ENCODE data around the gene CBLC. TPM values are rescaled to one million over a fixed set of nuclear protein-coding genes. Genes with fewer than 3 reads are reported as not detected.
"Not testable (repeated sequence)": the region's sequence is repeated elsewhere in the genome, so short reads cannot be mapped to it uniquely, and the experiment has no call there.

Gene CBLC
- total RNA-seq, 1 experiment from 2014 or later: 42.3 TPM

- Mint-ChIP-seq H3K27ac (ENCODE audit: unreplicated experiment) (peak overlapping the region; percentile 91), H3K36me3 (ENCODE audit: insufficient read depth, unreplicated experiment) (peaks cover 18% of the 10 kb centered on the region), H3K9me3 (ENCODE audit: unreplicated experiment) (no peaks in the 10 kb centered on the region), H3K4me3 (ENCODE audit: unreplicated experiment) (peak overlapping the region; percentile 73), H3K4me1 (ENCODE audit: low read depth, unreplicated experiment) (peaks cover 5% of the 10 kb centered on the region), H3K27me3 (ENCODE audit: insufficient read depth, unreplicated experiment) (no peaks in the 10 kb centered on the region)
- intact Hi-C loops (cut with micrococcal nuclease; ENCODE audit: unreplicated experiment): loop anchor here (2.0 kb wide), 2 partner anchors 33 to 69 kb away; partner anchors contain the start of gene BCAM
- Histone ChIP-seq H3K4me1 (peaks cover 15% of the 10 kb centered on the region), H3K36me3 (ENCODE audit: control insufficient read depth, insufficient read depth, low read length) (no peaks in the 10 kb centered on the region), H3K4me3 (ENCODE audit: low read depth, low read length) (no peak overlapping the region), H3K9me3 (no peaks in the 10 kb centered on the region), H3K27me3 (replicated peaks; ENCODE audit: control insufficient read depth, insufficient read depth, low read length) (no peaks in the 10 kb centered on the region)
- BruUV-seq (replicated peaks): no TSS peak
- TF ChIP-seq, protein P1, sequence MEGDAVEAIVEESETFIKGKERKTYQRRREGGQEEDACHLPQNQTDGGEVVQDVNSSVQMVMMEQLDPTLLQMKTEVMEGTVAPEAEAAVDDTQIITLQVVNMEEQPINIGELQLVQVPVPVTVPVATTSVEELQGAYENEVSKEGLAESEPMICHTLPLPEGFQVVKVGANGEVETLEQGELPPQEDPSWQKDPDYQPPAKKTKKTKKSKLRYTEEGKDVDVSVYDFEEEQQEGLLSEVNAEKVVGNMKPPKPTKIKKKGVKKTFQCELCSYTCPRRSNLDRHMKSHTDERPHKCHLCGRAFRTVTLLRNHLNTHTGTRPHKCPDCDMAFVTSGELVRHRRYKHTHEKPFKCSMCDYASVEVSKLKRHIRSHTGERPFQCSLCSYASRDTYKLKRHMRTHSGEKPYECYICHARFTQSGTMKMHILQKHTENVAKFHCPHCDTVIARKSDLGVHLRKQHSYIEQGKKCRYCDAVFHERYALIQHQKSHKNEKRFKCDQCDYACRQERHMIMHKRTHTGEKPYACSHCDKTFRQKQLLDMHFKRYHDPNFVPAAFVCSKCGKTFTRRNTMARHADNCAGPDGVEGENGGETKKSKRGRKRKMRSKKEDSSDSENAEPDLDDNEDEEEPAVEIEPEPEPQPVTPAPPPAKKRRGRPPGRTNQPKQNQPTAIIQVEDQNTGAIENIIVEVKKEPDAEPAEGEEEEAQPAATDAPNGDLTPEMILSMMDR (IDR thresholded peaks at IDR 0.05; ENCODE audit: insufficient read depth in 1 of 2, low read depth in 1 of 2, low read length in 1 of 2, severe bottlenecking in 1 of 2, unreplicated experiment in 1 of 2): no peak
- CTCF ChIA-PET: interaction anchor here (0.6 to 1.0 kb wide), 2 partner anchors 32 to 50 kb away, joined by 3 to 7 read pairs; no protein-coding TSS in a partner anchor
- DNase-seq: no peak
- POLR2A ChIA-PET: no interaction called here
Measured at GRCh38 chr19:44775676-44776240, 1.9 kb upstream of the CBLC start.

DNA sequence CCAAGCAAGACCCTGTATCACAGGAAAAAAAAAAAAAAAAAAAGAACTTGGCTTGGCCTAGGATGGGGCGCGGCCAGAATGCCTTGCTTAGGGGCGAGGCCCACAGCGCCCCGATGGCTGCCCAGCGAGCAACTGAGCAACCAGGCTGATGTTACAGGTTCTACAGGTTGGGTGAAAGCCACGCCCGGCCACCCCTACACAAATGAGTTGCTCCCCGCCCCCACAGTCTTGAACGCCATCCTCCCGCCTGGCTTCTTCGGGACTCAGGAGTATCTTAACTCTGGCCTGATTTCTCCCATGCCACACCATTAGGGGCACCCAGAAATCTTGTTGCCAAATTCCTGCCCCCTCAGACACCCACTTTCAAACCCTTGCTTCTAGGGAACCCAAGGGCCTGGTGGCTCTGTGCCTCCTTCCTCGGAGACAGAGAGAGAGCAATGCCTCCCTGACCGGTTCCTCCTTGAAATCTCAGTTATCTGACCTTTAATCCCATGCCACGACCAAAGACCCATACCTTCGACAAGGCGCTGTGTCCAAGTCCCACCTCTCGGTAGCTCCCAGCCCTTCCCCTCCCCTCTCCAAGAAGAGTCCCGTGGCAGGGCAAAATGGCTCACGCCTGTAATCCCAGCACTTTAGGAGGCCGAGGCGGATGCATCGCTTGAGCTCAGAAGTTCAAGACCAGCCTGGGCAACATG lies 1.1 kb upstream of the CBLC start:
- H3K4me1 Mint-ChIP-seq (ENCODE audit: low read depth, unreplicated experiment): peaks cover 5% of the 10 kb centered on the region
- H3K4me1 ChIP-seq: peaks cover 15% of the 10 kb centered on the region
- TF ChIP-seq, protein P1 (IDR thresholded peaks at IDR 0.05; ENCODE audit: insufficient read depth in 1 of 2, low read depth in 1 of 2, low read length in 1 of 2, severe bottlenecking in 1 of 2, unreplicated experiment in 1 of 2): no peak
- H3K4me3 ChIP-seq (ENCODE audit: low read depth, low read length): peak overlapping the region; percentile 10
- no peaks in the 10 kb centered on the region for H3K27me3 ChIP-seq (replicated peaks; ENCODE audit: control insufficient read depth, insufficient read depth, low read length)
- intact Hi-C loops (cut with micrococcal nuclease; ENCODE audit: unreplicated experiment): loop anchor here (2.0 kb wide), 2 partner anchors 32 to 68 kb away; partner anchors contain the start of gene BCAM
- no peaks in the 10 kb centered on the region for H3K36me3 ChIP-seq (ENCODE audit: control insufficient read depth, insufficient read depth, low read length)
- no peaks in the 10 kb centered on the region for H3K9me3 Mint-ChIP-seq (ENCODE audit: unreplicated experiment)
- no peaks in the 10 kb centered on the region for H3K27me3 Mint-ChIP-seq (ENCODE audit: insufficient read depth, unreplicated experiment)
- DNase-seq: peak; percentile 78 to 94
- H3K27ac Mint-ChIP-seq (ENCODE audit: unreplicated experiment): peak overlapping the region; percentile 91
- no peaks in the 10 kb centered on the region for H3K9me3 ChIP-seq
- peak overlapping the region; percentile 73 for H3K4me3 Mint-ChIP-seq (ENCODE audit: unreplicated experiment)
- H3K36me3 Mint-ChIP-seq (ENCODE audit: insufficient read depth, unreplicated experiment): peaks cover 18% of the 10 kb centered on the region
- ChIA-PET POLR2A (interaction anchor here (0.5 to 0.6 kb wide), 2 partner anchors 69 to 82 kb away, joined by 3 to 7 read pairs; no protein-coding TSS in a partner anchor), CTCF (interaction anchor here (0.6 to 2.5 kb wide), 4 partner anchors 31 to 206 kb away, joined by 3 to 15 read pairs (median 4); partner anchors contain the start of gene NECTIN2)
- BruUV-seq (replicated peaks): no TSS peak

GRCh38 chr19:44779150-44779549 lies 1.5 kb downstream of the CBLC start:
- intact Hi-C loops (cut with micrococcal nuclease; ENCODE audit: unreplicated experiment): no loop called here

DNA sequence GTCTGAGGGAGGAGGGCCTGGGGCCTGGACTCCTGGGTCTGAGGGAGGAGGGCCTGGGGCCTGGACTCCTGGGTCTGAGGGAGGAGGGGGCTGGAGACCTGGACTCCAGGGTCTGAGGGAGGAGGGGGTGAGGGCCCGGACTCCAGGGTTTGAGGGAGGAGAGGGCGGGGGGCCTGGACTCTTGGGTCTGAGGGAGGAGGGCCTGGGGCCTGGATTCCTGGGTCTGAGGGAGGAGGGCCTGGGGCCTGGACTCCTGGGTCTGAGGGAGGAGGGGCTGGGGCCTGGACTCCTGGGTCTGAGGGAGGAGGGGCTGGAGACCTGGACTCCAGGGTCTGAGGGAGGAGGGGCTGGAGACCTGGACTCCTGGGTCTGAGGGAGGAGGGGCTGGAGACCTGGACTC lies 4.0 kb downstream of the CBLC start:
- H3K4me1 ChIP-seq; H3K27me3 ChIP-seq (replicated peaks; ENCODE audit: control insufficient read depth, insufficient read depth, low read length); H3K36me3 ChIP-seq (ENCODE audit: control insufficient read depth, insufficient read depth, low read length); H3K4me3 ChIP-seq (ENCODE audit: low read depth, low read length); intact Hi-C loops (cut with micrococcal nuclease; ENCODE audit: unreplicated experiment); BruUV-seq (replicated peaks); H3K9me3 Mint-ChIP-seq (ENCODE audit: unreplicated experiment); H3K27me3 Mint-ChIP-seq (ENCODE audit: insufficient read depth, unreplicated experiment); H3K4me3 Mint-ChIP-seq (ENCODE audit: unreplicated experiment); H3K9me3 ChIP-seq; POLR2A ChIA-PET; H3K27ac Mint-ChIP-seq (ENCODE audit: unreplicated experiment); DNase-seq: not testable (repeated sequence)
- CTCF ChIA-PET: interaction anchor here (0.6 to 1.8 kb wide), 3 partner anchors 42 to 63 kb away, joined by 4 to 13 read pairs (median 6); no protein-coding TSS in a partner anchor
- H3K4me1 Mint-ChIP-seq (ENCODE audit: low read depth, unreplicated experiment): peaks cover 15% of the 10 kb centered on the region
- peaks cover 40% of the 10 kb centered on the region for H3K36me3 Mint-ChIP-seq (ENCODE audit: insufficient read depth, unreplicated experiment)

More at GRCh38 chr19:44779150-44779549, 1.5 kb downstream of the CBLC start:
- Mint-ChIP-seq H3K9me3 (ENCODE audit: unreplicated experiment) (no peaks in the 10 kb centered on the region), H3K36me3 (ENCODE audit: insufficient read depth, unreplicated experiment) (peaks cover 21% of the 10 kb centered on the region), H3K4me3 (ENCODE audit: unreplicated experiment) (peak overlapping the region; percentile 59), H3K4me1 (ENCODE audit: low read depth, unreplicated experiment) (peaks cover 6% of the 10 kb centered on the region), H3K27ac (ENCODE audit: unreplicated experiment) (no peak overlapping the region), H3K27me3 (ENCODE audit: insufficient read depth, unreplicated experiment) (no peaks in the 10 kb centered on the region)
- CTCF ChIA-PET: interaction anchor here (1.5 kb wide), 1 partner anchor 56 kb away, joined by 3 read pairs; no protein-coding TSS in a partner anchor
- POLR2A ChIA-PET: no interaction called here
- Histone ChIP-seq H3K9me3 (no peaks in the 10 kb centered on the region), H3K4me3 (ENCODE audit: low read depth, low read length) (no peak overlapping the region; the same call in 1 of the 2 replicates), H3K36me3 (ENCODE audit: control insufficient read depth, insufficient read depth, low read length) (peaks cover 1% of the 10 kb centered on the region; the same call in 1 of the 2 replicates), H3K27me3 (replicated peaks; ENCODE audit: control insufficient read depth, insufficient read depth, low read length) (no peaks in the 10 kb centered on the region), H3K4me1 (peaks cover 15% of the 10 kb centered on the region)
- TF ChIP-seq, protein P1 (IDR thresholded peaks at IDR 0.05; ENCODE audit: insufficient read depth in 1 of 2, low read depth in 1 of 2, low read length in 1 of 2, severe bottlenecking in 1 of 2, unreplicated experiment in 1 of 2): no peak
- no peak for DNase-seq
- BruUV-seq (replicated peaks): no TSS peak
